Sciatic nerve (tissue), 2 donors: ENCODE measurements around the gene MTMR11. TPM values are rescaled to one million over a fixed set of nuclear protein-coding genes. Genes with fewer than 3 reads are reported as not detected.
A peak's percentile ranks its signal among the peaks of the same experiment; 100 is the strongest.
"Not testable (repeated sequence)": the region's sequence is repeated elsewhere in the genome, so short reads cannot be mapped to it uniquely, and the experiment has no call there.

Experiments used
- ATAC-seq: fragments of 200-7000 bp; cut with Tn5 transposase; one replicate; pipeline ENCODE4 v1.9.1; 2020; ENCODE audit warnings: mild to moderate bottlenecking, moderate library complexity
- DNase-seq: peaks from one replicate; pipeline ENCODE4 v3.0.0-alpha.2; 2020; ENCODE audit warnings: low spot score
- intact Hi-C: fragments of 100-400 bp; cut with DNase I; formaldehyde crosslinking; loops from one replicate; pipeline ENCODE4 v1.14.2; 2022
- total RNA-seq: library from RNA; stranded (reverse); fragmentation: NEBNext Ultra II Directional; extraction: Animal tissue kit (Norgen Biotek cat#: 25700); gene quantifications from one replicate; pipeline ENCODE4 v1.2.1, GENCODE V29; 2021
- donor health status: DM: no; HTN: no; CAD: no.
- donor health status: DM: no; HTN: no; CAD: no.

Gene MTMR11, protein sequence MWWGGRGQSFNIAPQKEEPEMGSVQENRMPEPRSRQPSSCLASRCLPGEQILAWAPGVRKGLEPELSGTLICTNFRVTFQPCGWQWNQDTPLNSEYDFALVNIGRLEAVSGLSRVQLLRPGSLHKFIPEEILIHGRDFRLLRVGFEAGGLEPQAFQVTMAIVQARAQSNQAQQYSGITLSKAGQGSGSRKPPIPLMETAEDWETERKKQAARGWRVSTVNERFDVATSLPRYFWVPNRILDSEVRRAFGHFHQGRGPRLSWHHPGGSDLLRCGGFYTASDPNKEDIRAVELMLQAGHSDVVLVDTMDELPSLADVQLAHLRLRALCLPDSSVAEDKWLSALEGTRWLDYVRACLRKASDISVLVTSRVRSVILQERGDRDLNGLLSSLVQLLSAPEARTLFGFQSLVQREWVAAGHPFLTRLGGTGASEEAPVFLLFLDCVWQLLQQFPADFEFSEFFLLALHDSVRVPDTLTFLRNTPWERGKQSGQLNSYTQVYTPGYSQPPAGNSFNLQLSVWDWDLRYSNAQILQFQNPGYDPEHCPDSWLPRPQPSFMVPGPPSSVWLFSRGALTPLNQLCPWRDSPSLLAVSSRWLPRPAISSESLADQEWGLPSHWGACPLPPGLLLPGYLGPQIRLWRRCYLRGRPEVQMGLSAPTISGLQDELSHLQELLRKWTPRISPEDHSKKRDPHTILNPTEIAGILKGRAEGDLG
- 16.4 TPM for total RNA-seq

DNA sequence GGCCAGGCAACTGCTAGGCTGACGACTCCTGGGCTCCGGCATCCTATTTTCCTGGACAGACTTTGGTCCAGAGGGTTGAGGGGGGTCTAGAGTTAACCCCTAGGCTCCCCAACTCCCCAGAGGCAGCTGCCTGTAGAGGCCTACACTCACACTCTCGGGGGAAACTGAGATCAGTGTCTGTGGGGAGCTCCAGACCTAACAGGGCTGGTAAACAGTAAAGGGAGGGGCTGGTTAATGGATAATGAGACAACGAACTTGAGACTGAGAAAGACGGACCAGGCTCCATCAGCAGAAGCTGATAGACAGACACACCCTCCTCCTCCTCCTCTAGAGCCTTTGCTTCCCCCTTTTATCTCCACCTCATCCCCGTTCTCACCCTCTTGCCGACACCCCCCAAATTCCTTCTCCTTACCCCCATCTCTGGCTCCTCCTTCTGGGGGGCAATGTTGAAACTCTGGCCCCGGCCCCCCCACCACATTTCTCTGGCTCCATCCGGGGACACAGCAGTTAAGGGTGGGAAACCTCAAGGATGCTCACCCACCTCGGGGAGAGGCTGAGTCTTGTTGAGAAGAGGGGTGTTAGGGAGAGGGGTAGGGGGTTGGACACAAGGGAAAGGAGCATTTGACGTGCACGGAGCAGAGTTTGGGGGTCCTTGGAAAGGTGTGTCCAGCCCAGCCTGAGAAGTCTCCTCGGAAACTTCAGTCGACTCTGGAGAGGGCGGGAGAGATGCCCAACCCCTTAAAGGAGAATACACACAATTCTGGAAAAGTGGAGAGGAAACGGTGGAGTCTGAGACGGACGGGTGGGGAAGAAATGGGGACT lies at the start of gene MTMR11:
TSS of gene MTMR11 (minus strand) at position 710 of the 822 bp plus-strand sequence. CDS start at position 478, 232 bp downstream.
- ATAC-seq: peak; percentile 73
- intact Hi-C loops: no loop called here
- DNase-seq: no peak

DNA sequence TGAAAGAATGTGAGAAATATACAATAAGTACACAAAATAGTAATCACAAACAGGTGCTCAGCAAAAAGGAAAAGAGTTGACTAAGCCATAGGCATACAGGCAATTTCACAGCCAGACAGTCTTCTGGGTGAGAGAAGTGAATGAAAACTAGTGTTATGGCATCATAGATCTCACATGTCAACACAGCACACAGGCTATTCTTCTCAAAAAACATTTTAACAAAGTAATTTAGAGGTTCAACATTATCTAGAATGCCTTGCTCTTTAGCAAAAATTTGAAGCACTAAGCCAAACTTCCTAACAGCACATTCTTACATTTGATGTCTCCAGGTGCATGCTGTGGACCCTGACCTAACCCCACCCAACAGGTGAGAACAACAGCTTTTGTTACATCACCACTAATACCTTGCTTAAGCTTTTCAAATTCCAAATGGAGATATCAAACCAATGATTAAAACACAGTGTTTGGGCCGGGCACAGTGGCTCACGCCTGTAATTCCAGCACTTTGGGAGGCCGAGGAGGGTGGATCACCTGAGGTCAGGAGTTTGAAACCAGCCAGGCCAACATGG lies 43.4 kb upstream of the MTMR11 start:
- intact Hi-C loops: no loop called here
- ATAC-seq: no peak
- no peak for DNase-seq

DNA sequence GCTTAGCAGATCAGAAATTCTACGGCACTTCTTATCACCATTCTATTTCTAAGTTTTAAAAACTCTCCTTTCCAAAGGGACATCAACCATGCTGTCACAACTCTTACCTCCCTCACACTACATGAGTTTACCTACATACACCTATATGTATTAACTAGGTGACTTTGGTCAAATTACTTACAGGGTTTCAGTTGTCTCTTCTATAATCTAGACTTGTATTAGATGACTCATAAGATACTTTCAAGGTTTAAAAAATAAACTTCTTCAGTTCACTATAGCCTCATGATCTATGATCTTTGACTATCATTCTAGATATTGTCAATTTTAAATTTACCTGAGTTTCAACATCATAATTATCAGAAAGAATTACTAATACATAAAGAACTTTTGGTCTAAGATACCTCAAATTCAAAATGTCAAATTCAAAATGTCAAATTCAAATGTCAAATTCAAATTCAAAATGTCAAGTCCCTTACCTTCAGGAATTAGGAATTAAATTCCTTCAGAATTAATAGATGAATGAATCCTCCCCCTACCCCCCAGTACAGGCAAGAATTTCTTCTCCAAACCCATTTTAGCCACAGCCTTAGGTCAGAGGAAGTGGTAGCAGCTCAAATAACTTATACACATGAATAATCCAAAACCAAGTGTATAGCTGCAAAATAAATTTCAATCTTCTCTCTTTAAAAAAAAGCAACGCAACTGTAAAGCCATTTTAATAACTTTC lies 42.7 kb upstream of the MTMR11 start:
- intact Hi-C loops: no loop called here
- ATAC-seq (no peak), DNase-seq (no peak)

DNA sequence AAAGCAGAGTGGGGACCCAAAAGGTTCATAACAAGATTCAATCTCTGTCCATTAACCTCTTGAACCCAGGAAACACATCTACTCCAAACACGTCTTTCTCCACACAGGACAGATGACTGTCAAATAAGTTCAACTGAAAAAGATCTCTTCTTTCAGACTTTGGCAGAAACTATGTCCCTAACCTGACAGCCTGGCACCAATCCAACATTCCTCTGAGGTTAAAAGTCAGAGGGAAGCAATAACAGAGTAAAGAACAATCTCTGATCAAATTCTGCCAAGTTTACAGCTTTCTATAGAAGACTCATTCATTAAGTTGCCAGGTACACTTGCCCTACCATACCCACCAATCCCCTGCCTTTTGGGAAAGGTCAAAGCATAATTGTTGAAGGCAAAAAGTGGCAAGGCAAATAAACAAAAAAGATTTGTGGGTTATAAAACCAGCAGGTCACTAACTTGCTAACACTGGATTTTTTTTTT lies 41.9 kb upstream of the MTMR11 start:
- no peak for ATAC-seq
- intact Hi-C loops: no loop called here
- DNase-seq: no peak

DNA sequence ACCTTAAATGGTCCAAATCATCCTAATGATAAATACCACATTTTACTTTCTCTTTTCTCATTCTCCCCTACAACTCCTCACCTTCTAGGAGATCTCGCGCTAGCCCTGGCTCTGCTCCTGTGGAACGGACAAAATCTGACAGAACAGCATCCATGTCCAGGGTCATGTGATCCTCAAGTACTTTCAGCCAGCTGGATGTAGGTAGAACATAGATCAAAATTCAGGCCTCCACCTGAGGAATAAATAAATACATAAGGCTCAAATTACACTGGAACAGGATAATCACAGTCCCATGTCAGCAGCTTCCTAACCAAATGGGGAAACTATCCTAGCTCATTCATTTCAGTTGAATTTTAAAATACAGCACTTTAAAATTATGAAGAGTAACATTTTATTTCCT lies 40.7 kb upstream of the MTMR11 start:
- intact Hi-C loops: no loop called here
- no peak for ATAC-seq
- no peak for DNase-seq

DNA sequence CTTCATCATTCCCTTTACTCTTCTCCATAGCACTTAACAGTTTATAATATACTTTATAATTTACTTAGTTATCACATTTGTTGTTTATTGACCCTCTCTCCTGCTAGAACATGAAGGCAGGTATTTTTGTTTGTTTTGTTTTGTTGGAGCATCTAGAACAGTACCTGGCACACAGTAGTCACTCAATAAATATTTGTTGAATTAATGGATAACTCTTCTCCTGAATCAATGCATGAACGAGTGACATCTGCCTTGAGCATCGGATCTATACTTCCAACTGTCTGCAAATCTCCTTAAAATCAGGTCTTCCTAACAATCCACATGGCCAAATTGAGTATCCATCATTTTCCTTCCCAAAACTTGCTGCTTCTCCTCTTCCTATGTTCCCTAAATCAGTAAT lies 35.9 kb upstream of the MTMR11 start:
- DNase-seq (no peak), ATAC-seq (no peak)
- intact Hi-C loops: no loop called here

DNA sequence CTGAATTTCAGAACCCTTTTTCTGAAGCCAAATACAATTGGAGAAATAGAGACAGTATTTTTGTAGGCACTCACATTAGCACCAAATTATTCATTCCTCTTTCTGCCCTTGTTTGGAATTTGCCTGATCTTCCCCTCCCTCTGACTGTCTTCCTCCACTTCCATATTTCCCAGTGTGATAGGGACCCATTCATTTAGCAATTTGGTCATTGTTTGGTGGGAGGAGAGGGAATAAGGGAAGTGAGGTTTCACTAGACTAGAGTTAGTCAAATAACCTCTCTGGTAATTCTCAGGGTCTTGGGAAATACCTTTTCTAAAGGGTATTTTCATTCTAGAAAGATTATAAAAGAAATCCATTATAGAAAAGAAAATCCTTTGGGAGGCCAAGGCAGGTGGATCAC lies 31.0 kb upstream of the MTMR11 start:
- intact Hi-C loops: no loop called here

DNA sequence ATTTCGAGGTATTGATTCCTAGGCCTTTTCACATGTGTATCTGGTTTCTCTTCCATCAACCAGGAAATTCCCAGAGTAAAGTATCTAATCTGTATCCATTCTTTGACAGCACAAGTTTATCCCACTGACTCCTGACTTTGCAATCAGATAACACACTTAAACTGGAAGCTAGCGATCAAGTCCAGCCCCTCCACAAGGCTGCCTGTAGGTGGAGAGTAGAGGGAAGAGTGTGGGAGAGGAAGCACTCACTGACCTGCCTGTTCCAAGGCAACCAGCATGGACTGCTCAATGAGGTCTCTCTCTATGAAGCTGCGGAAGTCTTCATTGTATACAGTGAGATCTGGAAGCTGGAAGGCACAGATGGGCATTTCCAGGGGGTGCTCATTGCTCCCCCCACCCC lies 30.4 kb upstream of the MTMR11 start:
- ATAC-seq (no peak), DNase-seq (no peak)
- intact Hi-C loops: no loop called here

More for the DNA sequence above, 31.0 kb upstream of the MTMR11 start:
- no peak for ATAC-seq
- no peak for DNase-seq

DNA sequence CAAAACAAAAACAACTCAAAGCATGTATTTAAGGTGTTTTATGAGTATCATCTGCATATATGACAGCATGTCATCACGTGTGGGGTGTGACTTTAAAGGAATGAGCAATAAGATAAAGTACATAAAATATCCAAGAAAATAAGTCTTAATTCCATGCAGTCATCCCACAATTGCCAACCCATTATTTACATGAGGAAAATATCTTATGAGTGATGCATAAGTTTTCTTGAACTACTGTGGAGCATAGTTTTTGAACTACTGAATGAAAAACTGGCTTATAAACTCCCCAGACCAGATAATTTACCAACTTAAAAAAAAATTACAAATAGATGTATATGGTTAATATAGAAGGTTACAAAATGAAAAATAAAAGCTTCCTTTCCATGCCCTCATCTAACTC lies 29.7 kb upstream of the MTMR11 start:
- no peak for ATAC-seq
- DNase-seq: no peak
- intact Hi-C loops: no loop called here

DNA sequence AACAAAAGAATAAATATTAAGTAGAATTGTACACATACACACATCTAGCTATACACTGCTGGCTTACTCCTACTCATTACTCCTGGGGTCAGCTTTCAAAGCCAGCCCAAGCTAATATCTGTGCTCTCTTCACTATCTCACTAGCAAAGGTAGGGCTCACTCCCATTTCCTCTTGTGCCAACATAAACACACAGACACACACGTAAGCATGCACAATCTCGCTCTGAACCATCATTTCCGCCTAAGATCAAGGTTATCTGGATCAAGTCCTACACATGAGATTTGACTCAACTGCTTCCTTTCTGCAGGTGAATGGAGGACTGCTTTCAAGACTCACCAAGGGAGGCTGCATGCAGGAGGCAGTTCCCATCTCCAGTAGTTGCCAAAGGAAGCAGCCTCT lies 28.8 kb upstream of the MTMR11 start:
- no peak for ATAC-seq
- no peak for DNase-seq
- intact Hi-C loops: no loop called here

DNA sequence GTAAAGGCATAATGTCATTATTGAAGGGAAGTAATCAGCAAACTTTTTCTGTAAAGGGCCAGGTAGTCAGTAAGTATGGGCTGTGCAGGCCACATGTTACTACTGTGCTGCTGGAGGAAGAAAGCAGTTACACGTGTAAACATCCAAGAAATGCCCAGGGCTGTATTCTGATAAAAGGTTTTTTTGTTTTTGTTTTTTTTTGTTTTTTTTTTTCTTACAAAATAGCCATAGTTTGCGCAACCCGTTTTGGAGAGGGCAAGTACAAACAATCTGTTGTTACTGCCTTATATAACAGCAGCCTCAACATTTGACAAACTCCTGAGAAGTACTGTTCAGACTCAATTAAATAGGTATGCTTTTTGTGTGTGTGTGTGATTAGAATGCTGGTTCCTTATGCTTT lies 26.7 kb upstream of the MTMR11 start:
- peak; percentile 85 for ATAC-seq
- no peak for DNase-seq
- intact Hi-C loops: no loop called here

DNA sequence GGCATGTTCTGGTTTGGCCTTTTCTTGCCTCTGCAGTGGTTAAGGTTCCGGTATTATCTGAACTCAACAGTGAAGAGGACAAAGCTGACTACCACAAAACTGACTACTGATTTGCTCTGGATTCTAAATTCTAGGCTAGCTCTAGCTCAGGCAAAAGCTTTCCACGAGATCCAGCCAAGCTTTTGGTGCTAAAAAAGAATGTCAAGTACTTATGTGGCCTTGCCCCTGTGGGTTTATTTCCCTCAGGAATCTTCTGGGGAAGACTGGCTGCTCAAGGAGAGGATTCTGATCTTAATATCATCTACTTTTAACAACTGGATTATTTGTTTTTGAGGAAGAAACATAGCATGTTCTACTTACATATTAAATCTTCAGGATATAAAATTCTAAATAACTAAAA lies 26.1 kb upstream of the MTMR11 start:
- intact Hi-C loops: loop anchor here (1.0 kb wide), 1 partner anchor 87 kb away; no protein-coding TSS in a partner anchor
- ATAC-seq: no peak
- DNase-seq: no peak

DNA sequence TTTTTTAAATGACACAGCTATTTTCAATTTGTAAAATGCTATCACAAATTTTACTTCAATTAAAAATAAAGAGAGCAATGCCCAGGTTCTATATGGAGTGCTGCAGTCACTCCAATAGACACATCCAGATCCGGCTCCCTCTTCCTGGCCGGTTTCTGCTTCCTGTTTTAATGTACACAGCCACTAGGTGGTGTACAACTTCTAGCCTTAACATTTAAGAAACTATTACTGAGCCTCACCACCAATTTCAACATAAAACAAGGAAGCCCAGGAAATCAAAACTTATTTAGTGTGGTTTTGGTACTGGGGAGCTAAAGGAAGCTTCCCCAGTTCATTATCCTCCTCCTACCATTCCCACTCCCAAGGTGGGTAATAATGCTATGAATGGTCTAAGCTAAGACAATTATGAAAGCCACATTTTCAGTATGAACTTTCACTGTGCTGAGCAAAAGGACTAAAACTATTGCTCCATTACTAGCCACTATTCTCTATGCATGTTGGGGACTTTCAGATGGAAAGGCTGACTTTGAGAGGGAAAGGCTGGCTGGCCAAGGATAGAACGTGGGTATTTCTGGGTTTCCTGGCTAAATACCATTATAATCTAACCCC lies 25.5 kb upstream of the MTMR11 start:
- ATAC-seq (peak; percentile 82), DNase-seq (no peak)
- intact Hi-C loops: loop anchor here (1.0 kb wide), 1 partner anchor 87 kb away; no protein-coding TSS in a partner anchor

DNA sequence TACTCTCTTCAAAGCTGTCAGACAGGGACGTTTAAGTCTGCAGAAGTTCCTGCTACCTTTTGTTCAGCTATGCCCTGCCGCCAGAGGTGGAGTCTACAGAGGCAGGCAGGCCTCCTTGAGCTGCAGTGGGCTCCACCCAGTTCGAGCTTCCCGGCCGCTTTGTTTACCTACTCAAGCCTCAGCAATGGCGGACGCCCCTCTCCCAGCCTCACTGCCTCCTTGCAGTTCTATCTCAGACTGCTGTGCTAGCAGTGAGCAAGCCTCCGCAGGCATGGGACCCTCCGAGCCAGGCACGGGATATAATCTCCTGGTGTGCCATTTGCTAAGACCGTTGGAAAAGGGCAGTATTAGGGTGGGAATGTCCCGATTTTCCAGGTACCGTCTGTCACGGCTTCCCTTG lies 20.9 kb upstream of the MTMR11 start:
- DNase-seq, ATAC-seq, intact Hi-C loops: not testable (repeated sequence)

DNA sequence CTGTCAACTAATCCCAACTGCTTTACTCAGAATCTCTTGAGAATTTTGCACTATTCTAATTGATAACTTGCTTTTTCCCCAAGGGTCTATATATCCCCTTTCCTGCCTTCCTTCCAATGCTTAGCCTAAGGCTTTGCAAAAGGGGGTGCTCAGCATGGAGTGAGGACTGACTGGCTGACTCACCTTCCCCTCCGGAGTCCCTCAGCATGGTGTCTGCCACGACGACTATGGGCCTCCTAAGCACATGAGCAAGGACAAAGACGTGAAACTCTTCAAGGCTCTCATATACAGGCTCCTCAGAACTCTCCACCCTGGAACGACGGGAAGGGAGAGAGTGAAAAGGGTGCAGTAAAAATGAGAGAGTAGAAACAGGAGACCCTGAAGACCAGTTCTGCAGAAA lies 13.2 kb upstream of the MTMR11 start:
- ATAC-seq (no peak), DNase-seq (no peak)
- intact Hi-C loops: no loop called here

DNA sequence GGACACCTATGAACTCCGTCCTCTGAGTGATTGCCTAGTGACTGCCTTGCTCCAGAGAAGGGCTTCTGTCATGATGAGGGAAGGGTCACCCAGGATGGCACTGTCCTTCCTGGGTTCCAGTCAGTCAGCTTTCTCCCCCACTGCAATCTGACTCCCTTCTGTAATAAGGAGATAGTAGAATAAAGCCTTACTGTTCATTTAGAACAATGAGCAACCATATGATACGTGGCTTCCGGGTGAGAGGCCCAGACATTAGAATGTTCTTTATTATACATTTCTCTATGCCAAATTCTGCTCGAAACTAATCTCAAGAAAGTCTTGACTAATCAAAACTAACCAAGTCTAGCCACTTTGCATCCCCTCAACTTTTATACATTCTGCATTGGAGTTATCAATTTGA lies 8.5 kb upstream of the MTMR11 start:
- intact Hi-C loops: no loop called here

DNA sequence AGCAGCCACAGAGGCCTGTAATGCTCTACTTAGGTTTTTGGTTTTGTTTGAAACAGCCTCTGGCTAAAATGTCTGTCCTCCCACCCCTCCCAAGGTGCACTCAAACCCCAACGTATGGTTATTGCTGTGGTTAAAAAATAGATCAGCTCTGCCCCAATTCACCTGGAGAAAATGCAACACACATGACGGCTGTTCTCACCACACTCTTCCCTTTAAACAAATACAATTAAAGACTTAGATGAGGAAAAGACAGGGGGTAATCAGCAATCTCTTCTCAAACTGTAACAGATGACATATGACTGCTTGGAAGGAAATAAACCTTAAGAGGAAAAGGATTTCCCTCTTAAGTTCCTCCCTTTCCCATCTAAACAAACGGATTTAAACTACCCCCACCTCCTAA lies 6.2 kb upstream of the MTMR11 start:
- no peak for DNase-seq
- ATAC-seq: no peak
- intact Hi-C loops: no loop called here

More for the DNA sequence above, 8.5 kb upstream of the MTMR11 start:
- DNase-seq: no peak
- ATAC-seq: no peak

DNA sequence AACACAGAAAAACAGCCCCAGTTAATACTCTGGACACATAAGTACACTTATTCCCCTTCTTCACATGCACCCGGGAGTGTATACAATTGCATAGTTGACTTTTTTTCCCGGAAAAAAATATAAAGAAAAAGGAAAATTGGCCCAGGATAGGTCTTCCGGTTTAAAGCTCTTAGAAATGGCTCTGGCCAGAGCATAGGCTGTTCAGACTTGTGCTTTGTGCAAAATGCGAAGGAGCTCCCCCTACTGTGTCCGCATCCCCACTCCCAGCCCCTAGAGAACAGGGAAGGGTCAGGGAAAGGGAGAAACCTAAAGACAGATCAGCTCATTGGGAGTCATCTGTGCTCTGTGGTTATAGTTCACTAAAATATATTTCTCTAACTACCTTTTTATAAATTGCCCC lies 5.5 kb upstream of the MTMR11 start:
- intact Hi-C loops: no loop called here
- DNase-seq: no peak
- ATAC-seq: peak; percentile 60
